ENCODE data around the gene MAP3K8.
"Not testable (repeated sequence)": the region's sequence is repeated elsewhere in the genome, so short reads cannot be mapped to it uniquely, and the experiment has no call there.

MAP3K8 gene

DNA sequence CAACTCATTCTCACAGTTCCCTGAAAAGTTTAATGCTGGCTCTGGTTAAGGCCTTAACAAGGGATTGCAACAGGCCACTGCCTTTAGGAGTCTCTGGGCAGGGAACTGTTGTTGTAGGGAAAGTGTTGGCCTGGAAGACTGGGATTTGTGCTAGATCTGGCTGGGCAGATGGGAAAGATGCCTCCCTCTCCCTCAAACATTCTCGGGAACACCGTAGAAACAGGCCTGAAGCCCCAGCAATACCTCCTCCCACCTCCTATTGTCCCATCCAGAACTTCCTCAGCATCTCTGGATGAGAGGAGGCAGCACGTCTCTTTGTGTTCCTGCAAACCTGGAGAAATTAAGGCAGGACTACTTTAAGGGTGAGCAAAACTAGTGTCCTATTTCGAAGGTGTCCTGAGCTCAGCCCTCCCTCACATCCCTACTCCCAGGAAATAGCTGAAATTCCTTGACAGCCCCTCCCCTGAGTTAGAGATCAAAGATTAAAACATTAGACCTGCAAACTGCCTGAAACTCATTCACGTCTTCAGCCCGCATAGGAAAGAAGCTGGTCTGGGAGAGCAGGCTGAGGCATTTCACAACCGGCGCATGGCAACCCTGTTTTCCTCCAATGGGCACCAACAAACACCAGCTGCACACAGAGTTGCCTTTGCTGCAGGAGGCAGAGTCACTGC lies 10.9 kb upstream of the MAP3K8 start:
- peak; percentile 79 for DNase-seq (ENCODE audit: low spot score)

DNA sequence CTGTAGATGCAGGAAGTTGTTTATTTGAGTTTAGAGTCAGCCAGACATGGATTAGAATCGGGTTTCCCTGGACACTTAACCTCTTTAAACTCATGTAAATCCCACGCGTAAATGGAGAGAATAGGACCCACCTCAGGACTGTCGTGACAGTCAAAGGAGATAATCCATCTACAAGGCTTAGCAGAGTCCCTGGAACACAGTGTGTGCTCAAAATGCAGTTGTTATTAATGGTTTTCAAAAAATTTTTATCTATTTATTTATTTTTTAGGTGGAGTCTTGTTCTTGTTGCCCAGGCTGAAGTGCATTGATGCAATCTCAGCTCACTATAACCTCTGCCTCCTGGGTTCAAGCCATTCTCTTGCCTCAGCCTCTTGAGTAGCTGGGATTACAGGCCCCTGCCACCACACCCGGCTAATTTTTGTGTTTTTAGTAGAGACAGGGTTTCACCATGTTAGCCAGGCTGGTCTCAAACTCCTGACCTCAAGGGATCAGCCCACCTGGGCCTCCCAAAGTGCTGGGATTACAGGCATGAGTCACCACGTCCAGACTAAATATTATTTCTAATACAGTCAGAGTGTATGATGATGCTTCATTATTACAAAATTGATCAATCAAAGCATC lies 10.2 kb upstream of the MAP3K8 start:
- DNase-seq (ENCODE audit: low spot score): not testable (repeated sequence)

DNA sequence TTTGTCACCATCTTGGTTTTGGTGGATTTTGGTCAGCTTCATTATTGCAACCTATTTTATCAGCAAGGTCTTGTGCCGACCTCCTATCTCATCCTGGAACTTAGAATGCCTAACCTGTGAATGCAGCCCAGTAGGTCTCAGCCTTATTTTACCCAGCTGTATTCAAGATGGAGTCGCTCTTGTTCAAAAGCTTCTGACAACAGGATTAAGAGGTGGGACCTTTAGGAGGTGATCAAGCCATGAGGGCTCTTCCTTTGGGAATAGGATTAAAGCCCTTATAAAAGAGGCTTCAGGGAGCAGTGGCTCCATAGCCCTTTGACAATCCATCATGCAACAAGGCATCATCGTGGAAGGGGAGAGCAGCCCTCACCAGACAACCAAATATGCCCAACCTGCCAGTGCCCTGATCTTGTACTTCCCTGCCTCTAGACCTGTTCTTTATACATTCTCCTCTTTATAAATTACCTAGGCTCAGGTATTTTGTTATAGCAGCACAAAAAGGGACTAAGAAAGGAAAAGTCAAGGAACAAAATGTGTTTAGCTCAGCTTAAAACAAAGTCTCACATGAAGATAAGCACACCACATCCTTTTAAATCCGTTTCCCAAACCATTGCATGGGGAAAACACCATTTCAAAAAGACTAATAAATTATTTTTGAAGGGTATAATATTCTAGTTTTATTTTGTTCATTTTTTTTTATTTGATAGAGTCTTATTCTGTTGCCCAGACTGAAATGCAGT lies 8.5 kb upstream of the MAP3K8 start:
- no peak for DNase-seq (ENCODE audit: low spot score)

DNA sequence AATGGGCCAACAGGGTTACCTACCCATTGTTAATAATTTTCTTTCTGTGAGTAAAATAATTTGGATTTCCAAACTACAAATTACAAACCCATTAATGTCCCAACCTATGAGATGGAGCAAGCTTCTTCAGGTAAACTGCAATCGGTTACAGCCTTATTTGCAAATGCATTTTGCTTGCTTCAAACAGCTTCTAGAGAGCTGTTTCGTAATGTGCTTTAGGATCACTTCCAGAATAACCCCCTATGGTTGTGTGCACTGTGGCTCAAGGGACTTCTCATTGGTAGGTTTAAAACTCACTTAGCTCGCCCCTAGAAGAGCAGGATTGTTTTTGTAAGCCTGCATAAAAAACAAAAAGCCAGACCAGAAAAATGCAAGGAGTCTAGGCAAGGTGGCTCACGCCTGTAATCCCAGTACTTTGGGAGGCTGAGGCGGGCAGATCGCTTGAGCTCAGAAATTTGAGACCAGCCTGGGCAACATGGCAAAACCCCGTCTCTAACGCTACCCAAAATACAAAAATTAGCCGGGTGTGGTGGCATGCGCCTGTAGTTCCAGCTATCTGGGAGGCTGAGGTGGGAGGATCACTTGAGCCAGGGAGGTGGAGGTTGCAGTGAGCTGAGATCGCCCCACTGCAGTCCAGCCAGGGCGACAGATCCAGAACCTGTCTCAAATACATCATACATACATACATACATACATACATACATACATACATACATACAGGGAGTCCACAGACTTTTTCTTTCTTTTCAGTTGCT lies 3.3 kb upstream of the MAP3K8 start:
- no peak for DNase-seq (ENCODE audit: low spot score)

DNA sequence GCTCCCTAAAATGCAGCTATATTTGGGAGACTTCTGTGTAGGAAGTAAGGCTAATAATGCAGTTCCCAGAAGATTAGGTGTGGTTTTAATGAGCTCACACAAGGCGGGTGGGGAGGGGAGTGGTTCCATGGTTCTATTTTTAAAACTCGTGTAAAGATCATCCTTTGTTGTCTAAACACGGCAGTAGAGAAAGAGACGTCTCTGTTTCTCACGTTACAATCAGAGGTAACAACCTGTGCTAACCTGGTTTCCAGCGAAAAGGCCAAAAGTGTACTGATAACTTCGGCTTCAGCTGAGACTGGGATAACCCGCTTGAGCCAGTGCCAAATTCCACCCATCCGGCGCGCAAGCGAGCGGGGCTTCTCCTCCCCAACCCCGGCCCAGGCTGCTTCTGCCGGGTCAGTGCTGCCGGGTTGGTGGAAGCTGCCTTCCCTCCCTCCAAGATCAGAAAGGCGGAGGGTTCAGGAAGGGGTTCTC lies 2.5 kb upstream of the MAP3K8 start:
- DNase-seq (ENCODE audit: low spot score): peak; percentile 46

DNA sequence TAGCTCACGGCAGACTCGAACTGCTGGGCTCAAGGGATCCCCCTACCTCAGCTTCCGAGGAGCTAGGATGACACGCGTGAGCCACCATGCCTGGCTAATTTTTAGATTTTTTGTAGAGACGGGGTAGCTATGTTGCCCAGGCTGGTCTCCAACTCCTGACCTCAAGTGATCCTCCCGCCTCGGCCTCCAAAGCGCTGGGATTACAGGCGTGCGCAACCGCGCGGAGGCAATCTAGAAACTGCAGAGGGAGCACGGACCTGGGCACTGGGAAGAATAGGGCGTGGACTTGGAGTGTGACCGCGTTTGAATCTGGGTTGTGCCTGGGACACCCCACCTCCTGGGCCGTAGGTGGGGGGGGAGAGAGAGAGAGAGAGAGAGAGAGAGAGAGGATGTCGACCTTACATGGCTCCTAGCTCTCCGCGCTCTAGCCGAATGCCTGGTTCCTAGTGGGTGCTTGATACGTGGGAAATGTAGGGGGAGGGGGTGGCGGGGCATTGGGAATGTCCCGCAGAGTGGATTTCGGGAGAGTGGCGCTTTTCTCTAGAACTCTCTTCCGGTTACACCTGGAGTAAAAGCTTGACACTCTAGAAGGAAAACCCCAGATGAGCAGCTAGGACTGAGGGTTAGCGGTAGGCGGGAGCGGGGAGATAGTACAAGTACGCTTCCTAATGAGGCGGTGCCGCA lies 1.2 kb upstream of the MAP3K8 start:
- DNase-seq (ENCODE audit: low spot score): no peak

DNA sequence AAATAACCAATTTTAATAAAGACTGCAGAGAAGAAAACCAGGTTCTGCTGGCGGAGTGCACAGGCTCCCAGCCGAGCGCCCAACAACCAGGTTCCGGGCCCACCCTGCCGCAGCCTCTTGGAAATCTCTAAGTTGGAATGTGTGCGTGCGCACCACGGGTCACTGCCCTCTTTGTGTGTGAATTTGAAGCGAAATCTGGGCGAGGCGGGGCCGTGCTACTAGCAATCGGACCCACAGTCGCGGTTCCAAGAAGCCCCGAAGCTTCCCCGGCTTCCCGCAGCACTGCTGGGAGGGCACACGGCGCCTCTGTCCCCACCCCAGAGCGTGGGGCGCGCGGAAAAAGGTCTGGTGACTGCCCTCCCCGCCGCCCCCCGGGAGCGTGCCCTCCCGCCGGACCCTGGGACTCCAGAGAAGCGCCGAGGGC lies 666 bp upstream of the MAP3K8 start:
- DNase-seq (ENCODE audit: low spot score): peak; percentile 76

DNA sequence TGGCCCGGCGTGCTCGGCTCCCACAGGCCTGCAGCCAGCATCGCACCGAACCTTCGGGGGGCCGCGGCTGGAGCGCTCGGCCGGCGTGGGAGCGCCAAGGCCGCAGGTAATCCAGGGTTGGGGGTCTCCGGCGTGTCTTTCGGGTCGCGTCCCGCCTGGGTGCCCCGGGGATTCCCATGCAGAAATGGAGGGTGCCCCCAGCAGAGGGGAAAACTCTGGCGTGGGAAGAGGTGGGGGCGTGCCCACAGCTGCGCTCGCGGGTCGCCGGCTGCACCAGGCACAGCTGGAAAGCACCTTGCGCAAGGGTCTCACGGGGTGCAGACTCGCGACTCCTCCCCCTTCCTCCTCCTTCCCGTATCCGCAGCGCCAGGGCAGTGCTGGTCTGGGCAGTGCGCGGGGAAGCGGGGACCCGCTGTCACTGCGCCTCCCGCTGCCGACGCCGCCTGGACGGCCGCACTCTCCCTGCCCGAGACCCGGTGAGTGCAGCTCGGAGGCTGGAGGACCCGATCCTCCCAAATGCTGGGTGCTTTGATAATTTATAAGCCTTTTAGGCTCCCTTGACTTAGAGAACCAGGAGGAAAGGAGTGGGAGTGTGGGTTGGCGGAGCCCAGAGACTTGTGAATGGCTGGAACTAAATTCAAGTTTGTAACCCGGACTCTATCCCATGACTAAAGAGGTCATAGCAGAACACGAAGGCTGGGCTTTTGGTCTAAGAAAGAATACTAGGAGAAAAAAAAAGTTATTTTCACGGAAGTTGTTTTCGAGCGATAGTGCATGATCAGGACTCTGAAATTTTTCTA lies 489 bp downstream of the MAP3K8 start:
- DNase-seq (ENCODE audit: low spot score): peak; percentile 77

DNA sequence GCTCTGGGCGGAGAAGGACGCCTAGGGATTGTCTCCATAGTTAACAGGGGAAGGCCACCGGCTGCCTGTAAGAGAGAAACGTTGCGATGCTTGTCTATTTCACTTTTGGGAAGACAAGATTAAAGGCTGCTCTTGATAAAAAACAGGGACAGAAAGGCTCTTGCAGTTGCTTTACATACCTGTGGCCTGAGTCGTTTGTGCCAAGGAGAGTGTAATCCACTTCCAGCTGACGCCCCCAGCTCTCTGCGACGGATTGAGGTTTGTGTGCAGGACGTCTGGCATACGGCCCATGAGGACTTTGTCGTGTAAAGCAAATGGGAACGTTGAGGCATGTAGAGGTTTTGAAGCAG lies 1.1 kb downstream of the MAP3K8 start:
- peak; percentile 25 for DNase-seq (ENCODE audit: low spot score)

DNA sequence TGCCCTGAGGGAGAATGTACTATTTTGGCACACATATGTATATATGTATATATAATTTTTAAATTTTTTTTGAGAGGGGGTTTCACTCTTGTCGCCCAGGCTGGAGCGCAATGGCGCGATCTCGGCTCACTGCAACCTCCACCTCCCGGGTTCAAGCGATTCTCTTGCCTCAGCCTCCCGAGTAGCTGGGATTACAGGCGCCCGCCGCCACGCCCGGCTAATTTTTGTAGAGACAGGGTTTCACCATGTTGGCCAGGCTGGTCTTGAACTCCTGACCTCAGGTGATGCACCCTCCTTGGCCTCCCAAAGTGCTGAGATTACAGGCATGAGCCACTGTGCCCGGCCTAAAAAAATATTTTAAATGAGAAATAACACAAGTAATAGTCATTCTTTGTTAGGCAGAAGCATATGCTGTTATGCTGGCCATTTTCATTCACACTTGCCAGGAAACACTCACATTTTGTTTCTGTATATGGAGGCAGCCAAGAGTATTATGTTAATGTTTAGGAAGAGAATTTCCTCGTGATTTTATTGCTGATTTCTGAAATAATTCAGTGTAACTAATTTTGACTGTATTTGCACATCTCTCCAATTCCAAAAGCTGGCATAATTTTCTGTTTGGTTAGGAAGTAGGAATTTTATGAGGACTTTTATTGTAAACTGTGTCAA lies 1.6 kb downstream of the MAP3K8 start:
- not testable (repeated sequence) for DNase-seq (ENCODE audit: low spot score)

DNA sequence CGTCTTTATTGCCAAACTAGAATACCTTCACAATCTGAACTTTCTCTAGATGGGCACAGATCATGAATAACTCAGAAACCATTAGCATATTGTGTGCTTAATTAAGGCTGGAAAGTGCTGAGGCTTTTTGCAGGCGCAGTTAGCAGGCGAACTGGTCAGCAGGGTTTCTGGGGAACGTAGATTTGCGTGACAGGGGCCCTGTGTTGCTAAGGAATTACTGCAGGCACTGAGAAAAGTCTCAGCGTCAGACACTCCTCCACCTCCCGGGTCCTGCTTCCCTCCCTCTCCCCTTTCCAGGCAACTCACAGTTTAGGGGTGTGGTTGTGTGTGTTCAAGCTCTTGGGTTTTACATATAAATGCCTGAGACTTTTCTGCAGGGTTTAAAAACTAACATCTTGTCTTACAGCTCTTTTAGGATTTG lies 2.2 kb downstream of the MAP3K8 start:
- peak; percentile 71 for DNase-seq (ENCODE audit: low spot score)

DNA sequence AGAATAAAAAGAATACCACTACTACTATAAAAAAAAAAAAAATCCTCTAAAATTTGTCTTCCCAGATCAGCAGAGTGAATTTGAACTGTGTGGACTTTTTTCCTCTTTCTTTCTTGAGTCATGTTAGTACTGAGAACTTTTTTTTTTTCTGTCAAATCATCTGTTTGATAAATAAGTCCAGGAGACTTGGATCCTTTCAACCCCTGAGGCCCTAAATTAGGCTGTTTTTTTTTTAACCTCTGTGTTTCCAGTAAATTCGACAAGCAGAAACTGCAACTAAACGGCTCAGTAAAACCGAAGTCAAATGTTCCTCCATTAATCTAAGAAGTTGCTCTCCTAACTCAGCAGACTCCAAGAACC lies 2.7 kb downstream of the MAP3K8 start:
- DNase-seq (ENCODE audit: low spot score): no peak

DNA sequence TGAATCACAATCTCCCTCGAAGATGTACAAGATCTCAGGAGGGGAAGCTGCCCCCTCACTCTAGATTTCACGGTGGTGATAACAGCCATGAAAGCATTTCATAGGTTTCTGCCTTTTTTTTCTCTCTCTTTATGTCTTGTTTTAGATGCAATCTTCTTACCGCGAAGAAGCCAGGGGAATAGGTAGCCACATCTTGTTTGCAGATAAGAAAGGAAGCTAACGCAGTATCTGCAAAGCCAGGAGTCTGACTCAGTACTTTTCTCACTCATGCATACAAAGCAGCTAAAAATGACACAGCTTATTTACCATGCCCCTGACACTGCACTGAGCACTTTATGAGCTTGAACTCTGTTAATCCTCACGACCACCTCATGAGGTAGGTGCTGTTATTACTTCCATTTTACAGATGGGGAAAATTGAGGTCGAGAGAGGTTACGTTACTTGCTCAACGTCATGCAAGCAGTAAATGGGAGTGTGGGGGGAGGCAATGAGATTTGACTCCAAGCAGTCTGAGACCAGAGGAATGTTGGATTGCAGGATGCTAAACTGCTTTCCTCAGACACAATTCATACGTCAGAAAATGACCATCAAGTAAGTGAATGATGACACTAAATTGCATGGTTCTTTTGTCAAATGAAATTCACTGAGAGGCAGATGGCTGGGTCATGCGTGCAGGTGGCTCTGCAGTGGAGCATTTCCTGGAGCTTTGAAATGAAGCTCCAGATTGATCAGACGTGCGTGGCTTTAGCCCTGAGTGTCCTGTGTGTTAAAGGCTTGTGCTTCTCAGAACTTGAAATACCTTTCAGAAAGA lies 3.3 kb downstream of the MAP3K8 start:
- DNase-seq (ENCODE audit: low spot score): peak; percentile 24

DNA sequence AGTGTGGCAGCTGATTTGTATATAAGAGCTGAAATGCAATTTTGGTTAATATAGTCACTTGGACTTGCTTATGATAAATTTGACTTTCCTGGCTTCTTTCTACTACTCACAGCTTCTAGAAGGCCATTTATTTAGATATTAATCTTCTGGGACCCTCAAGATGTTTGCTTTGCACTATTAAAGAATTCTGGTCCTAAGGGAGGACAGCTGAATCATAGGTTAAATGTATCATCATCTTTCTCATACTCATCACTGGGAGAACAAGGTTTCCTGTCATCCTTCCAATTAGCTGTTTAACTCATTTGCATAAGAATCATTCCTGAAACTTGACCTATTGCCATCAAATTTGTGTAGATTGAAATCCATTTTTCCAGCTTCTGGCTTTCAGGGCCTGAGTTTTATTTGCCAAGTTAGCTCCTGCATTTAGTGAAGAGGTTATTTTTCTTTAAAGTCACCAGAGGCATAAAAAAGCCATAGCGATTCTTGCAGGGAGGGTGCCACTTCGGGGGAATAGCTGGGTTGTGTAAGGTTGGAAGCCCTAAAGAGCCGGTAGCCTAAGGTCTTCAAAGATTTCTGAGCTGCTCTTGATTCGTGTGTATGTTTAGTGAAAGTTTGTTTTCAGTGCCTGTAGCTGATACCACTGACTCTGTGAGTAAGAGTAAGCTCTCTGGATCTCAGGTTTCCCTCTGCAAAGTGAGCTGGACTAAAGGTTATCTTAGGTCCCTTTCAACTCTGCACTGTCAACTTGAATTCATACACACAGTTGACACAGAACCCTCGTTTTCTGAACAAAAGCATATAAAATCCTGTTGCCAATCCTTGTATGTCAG lies 4.3 kb downstream of the MAP3K8 start:
- DNase-seq (ENCODE audit: low spot score): peak; percentile 21

DNA sequence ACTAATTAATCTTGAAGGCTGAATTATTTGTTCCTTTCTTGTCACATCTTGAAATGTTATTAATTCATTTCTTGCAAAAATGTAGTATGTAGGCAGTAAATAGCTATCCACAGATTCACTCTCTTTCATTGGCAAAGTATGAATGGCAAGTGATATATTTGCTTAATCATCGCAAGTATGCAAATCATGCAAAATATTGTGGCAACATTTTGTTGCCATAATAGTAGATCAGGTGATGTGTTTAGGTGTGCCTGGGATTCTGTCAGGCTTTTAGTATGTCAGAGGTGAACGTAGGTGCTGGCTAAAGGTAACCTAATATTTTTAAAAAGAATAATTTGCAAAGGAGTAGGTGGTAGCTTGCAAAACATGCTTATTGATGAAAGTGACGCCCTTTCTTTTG lies 5.9 kb downstream of the MAP3K8 start:
- DNase-seq (ENCODE audit: low spot score): no peak

DNA sequence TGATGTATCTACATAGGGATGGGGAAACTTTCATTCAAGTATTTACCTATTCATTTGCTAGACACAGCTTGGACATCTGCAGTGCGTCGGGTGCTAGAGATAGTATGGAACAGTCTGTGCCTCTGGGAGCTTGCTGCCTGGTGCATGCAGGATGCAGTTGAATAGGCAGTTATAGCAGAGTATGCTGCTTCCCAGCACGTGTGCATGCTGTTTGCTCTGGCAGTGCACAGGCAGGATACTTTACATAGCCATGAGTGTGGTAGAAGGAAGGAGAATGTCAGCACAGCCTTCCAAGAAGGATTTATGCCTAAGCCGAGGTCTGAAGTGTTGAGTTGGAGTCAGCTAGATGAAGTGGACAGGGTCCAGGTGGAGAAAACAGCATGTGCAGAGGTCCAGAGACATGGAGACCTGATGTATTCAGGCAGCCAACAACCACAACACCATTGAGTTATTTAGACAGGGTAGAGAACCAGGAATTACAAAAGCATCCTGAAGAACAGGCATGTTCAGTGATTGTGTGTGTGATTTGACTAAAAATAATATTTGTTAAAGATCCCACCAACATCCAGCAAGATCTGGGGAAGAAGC lies 8.1 kb downstream of the MAP3K8 start:
- no peak for DNase-seq (ENCODE audit: low spot score)

DNA sequence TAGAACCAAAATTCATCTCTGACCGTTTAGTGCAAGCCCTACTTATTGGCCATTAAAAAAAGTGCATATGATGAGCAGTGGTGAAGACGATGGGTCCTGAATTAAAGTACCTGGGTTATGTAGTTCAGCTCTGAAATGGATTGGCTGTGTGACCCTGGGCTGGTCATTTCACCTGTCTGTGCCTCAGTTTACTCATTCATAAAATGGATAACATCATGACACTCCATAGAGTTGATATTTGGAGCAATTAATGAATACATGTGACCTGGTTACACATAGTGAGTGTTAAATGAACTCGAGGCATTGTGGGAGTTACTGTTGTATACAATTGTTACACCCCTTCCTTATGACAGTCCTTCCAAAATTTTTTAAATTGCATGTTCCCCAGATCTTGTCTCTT lies 9.1 kb downstream of the MAP3K8 start:
- no peak for DNase-seq (ENCODE audit: low spot score)

DNA sequence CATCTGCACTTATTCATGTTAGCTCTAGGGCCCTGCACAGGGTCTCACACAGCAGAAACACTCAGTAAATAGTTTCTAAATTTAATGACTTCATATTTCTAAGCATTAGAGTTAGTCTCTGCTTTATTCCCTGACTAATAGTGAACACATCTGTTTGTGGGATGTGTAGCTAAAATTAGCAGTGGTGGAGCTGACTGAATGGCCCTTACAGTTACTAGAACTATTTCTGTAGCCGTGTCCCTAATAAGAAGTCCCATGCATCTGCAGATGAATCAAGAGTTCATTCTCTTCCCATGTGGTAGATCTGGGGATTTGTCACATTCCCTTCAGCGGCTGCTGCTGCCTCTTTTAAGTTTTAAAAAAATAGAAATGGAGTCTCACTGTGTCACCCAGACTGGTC lies 11.7 kb downstream of the MAP3K8 start:
- peak; percentile 67 for DNase-seq (ENCODE audit: low spot score)

All from AG20443 (cell line).